HAP-1 (cell line): ENCODE measurements around the gene DGKD.

Source experiments
- DNase-seq, 2 experiments: peaks; one replicate each; pipeline ENCODE4 v3.0.0-alpha.2; 2016 to 2020; ENCODE audit warnings: low spot score in 2 of 2
- H3K27me3 ChIP-seq: fragments of 250-450 bp; sonication (Bioruptor Pico); 2 replicates; pipeline ENCODE4 v1.5.1; 2020; ENCODE audit warnings: low read depth, mild to moderate bottlenecking, moderate library complexity
- H3K36me3 ChIP-seq: fragments of 250-450 bp; sonication (Bioruptor Pico); replicated peaks from 2 replicates; pipeline ENCODE4 v1.5.1; 2020; ENCODE audit warnings: mild to moderate bottlenecking
- H3K4me1 ChIP-seq: fragments of 250-450 bp; sonication (Bioruptor Pico); 2 replicates; pipeline ENCODE4 v1.5.1; 2020; ENCODE audit warnings: mild to moderate bottlenecking
- H3K4me3 ChIP-seq: fragments of 250-450 bp; sonication (Bioruptor Pico); 2 replicates; pipeline ENCODE4 v1.5.1; 2020; ENCODE audit warnings: mild to moderate bottlenecking, moderate library complexity
- H3K9me3 ChIP-seq: fragments of 250-450 bp; sonication (Bioruptor Pico); 2 replicates; pipeline ENCODE4 v1.5.1; 2020; ENCODE audit warnings: mild to moderate bottlenecking, moderate library complexity
- in situ Hi-C: fragments of 300-500 bp; cut with MboI; formaldehyde crosslinking; loops from 3 replicates; pipeline ENCODE4 v1.14.3; 2020; ENCODE audit warnings: low sequenced_read_pairs, inconsistent platforms, mixed read lengths

Gene DGKD

GRCh38 chr2:233473386-233473791 lies 119.1 kb downstream of the DGKD start:
- no peak for DNase-seq
- in situ Hi-C loops, result no loop called here
- H3K9me3 ChIP-seq, result no peaks in the 10 kb centered on the region
- no peaks in the 10 kb centered on the region for H3K27me3 ChIP-seq
- H3K4me1 ChIP-seq, result no peaks in the 10 kb centered on the region
- no peak overlapping the region for H3K4me3 ChIP-seq
- H3K36me3 ChIP-seq, result peaks cover 16% of the 10 kb centered on the region

DNA sequence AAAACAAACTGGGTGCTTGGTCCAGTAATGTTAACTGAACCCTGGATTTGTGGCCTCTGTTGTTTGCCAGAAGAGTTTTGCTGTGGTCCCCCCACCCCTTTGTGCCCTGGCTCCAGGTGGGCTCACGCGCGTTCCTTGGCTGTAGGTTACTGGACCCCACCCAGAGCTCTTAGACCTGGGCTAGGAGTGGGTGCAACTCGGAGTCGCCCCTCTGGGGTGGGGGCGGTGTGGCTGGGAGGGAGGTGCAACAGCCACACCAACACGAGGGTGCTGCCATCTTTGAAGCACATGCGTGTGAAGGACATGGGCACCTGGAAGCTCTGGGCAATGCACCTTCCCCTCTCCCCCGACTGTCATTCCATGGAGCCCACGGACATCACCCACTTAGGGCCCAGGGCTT lies 119.6 kb downstream of the DGKD start:
- Histone ChIP-seq H3K4me3 (no peak overlapping the region), H3K36me3 (peaks cover 11% of the 10 kb centered on the region), H3K27me3 (no peaks in the 10 kb centered on the region), H3K9me3 (no peaks in the 10 kb centered on the region), H3K4me1 (no peaks in the 10 kb centered on the region)
- DNase-seq, result peak in 1 of 2 experiments; percentile 6
- in situ Hi-C loops, result no loop called here

DNA sequence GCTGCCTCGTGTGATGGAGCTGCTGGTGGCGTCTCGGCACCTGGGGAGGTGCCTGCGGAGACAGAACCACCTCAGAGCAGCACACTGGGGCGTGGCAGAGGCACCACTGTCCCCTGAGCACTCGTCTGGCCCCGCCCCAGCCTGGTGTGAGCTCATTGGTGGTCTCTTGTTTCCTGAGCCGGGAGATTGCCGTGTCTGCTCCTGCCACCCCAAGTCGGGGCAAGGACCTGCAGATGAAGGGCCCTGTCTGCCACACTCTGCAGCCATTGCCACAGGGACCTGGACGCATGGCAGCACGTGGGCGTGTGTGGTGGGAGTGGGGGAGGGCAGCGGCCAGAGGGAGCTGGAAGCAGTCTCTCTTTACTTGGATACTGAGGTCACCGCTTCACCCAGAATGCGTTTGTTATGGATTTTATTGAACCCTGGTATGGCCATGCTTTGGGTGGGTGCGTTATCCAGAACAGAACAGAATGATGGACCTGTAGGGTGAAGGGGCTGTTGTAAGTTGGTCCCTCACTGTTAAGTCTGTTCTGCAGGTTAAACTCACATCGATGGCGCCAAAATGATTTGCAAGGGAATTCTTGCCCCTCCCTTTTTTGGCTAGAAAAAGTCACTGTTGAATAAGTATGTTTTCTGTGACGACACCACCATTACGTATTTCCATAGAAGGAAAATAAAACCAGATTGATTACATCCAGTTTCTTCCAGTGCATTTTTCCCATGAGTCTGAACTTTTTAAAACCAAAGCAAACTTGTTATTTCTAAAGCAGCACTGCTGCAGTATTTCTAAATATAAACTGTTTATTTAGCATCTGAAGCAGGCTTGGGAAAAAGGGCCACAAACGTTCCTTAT lies 120.2 kb downstream of the DGKD start:
- Histone ChIP-seq H3K27me3 (no peaks in the 10 kb centered on the region), H3K36me3 (peaks cover 5% of the 10 kb centered on the region), H3K9me3 (no peaks in the 10 kb centered on the region), H3K4me3 (no peak overlapping the region), H3K4me1 (no peaks in the 10 kb centered on the region)
- DNase-seq, result peak in 1 of 2 experiments; percentile 21
- in situ Hi-C loops, result no loop called here

DNA sequence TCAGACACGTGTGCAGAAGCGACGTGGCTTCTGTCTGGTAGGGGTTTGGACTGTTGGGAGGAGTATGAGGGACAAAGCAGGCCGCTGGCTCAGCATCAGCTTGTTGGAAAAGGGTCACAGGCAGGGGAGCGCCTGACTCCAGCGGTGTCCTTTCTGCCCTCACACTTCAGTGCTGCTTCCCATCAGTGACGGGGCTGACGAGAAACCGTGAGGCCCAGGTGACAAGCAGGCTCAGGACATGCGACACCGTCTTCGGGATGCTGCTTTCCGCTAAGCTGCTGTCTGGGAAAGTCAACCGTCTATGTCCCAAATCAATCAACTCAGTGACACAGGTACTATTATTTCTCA lies 121.7 kb downstream of the DGKD start:
- H3K4me3 ChIP-seq, result no peak overlapping the region
- no peaks in the 10 kb centered on the region; the same call in none of the 2 replicates for H3K36me3 ChIP-seq
- no peak for DNase-seq
- no peaks in the 10 kb centered on the region for H3K27me3 ChIP-seq
- no peaks in the 10 kb centered on the region for H3K4me1 ChIP-seq
- H3K9me3 ChIP-seq, result no peaks in the 10 kb centered on the region
- in situ Hi-C loops, result no loop called here

DNA sequence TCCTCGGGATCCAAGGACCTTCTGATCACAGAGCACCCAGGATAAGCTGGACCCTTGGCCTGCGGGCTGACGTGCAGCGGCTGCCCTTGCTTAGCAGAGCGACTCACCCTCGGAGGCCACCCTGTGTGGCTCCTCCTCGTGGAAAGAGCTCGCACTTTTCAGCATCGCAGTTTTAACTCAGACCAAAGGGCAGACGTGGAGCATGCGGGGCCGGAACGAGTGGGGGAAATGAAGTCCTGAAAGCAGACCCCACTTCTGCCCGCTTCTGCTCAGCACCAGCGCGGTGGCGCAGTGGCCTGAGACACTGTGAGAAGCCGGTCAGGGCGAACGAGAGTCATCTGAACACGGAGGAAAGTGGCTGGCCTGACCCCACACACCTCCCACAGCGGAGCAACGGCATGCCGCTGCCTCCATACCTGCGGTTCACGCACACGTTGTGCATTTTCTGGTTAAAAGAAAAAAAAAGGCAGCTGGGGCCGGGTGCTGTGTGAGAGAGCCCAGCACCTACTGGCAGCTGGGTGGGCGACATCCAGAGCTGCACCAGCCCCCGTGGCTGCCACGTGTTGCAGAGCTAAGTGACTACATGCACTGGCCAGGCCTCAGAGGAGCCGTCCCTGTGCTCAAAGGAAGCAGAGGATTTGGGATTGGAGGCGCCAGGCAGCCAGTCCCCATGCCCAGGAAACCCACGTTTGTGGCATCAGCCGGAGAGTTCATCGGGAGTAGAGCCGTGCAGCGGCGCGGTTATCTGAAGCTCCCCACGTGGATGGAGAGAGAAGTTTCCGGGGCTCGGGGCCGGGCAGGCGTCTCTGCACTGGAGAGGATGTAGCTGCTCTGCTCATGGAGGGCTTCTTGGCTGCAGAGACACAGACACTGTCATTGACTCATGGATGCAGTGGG lies 122.6 kb downstream of the DGKD start:
- Histone ChIP-seq H3K27me3 (no peaks in the 10 kb centered on the region), H3K4me1 (no peaks in the 10 kb centered on the region), H3K9me3 (no peaks in the 10 kb centered on the region), H3K36me3 (peaks cover 2% of the 10 kb centered on the region; the same call in 1 of the 2 replicates), H3K4me3 (no peak overlapping the region)
- in situ Hi-C loops, result no loop called here
- DNase-seq, result peak in 1 of 2 experiments; percentile 7

GRCh38 chr2:233477548-233478433 lies 123.5 kb downstream of the DGKD start:
- in situ Hi-C loops, result no loop called here
- peaks cover 5% of the 10 kb centered on the region for H3K36me3 ChIP-seq
- no peak for DNase-seq
- H3K4me3 ChIP-seq, result no peak overlapping the region
- H3K4me1 ChIP-seq, result no peaks in the 10 kb centered on the region
- H3K9me3 ChIP-seq, result no peaks in the 10 kb centered on the region
- no peaks in the 10 kb centered on the region for H3K27me3 ChIP-seq

- Histone ChIP-seq H3K9me3 (no peaks in the 10 kb centered on the region), H3K4me3 (no peak overlapping the region), H3K36me3 (peaks cover 17% of the 10 kb centered on the region), H3K27me3 (no peaks in the 10 kb centered on the region), H3K4me1 (no peaks in the 10 kb centered on the region)
- in situ Hi-C loops, result loop anchor here (10.0 kb wide), 1 partner anchor 235 kb away; the partner anchor contains the start of genes UGT1A4 and UGT1A5
- DNase-seq, result no peak
These were observed 125.6 kb downstream of the DGKD start for GRCh38 chr2:233479616-233480489.

GRCh38 chr2:233480490-233481202 lies 126.4 kb downstream of the DGKD start:
- in situ Hi-C loops, result loop anchor here (10.0 kb wide), 1 partner anchor 234 kb away; the partner anchor contains the start of genes UGT1A4 and UGT1A5
- peaks cover 24% of the 10 kb centered on the region for H3K36me3 ChIP-seq
- peak in 1 of 2 experiments; percentile 7 for DNase-seq

DNA sequence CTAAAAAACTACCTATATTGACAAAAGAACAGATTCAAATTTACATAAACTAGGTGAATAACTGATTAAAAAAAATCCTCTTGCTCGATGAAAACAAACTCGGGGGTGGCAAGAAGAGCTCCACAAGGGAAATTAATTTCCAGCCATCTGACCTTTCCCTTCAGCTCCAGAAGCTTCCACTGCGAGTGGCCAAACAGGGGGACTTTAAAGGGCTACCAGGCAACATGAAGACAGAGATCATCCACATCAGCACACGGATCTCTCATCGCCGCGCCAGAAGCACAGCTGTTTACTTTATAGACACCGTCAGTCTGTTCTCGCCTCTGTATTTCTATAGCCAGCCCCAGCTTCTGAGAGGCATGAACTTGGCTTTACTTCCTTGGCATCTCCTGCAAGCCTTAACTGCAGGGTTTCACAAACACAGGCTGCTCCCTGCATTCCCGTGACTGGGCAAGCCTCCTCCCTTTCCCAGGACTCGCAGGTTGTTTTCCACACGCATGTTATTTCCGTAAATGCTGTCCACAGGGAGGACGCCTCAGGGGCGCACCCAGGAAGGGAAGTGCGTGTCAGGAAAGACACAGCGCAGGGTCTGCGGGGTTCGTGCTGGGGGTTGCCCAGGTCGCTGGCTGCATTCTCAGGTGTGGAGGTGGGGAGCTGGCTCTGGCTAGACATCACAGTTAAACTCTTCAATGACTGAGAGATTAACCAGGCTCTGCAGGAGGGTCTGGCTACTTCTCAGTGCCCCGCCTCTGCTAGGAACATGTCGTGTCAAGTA lies 127.3 kb downstream of the DGKD start:
- Histone ChIP-seq H3K4me1 (no peaks in the 10 kb centered on the region), H3K4me3 (no peak overlapping the region), H3K36me3 (peaks cover 27% of the 10 kb centered on the region), H3K9me3 (no peaks in the 10 kb centered on the region), H3K27me3 (no peaks in the 10 kb centered on the region)
- in situ Hi-C loops, result loop anchor here (10.0 kb wide), 1 partner anchor 233 kb away; the partner anchor contains the start of genes UGT1A4 and UGT1A5
- no peak for DNase-seq

More at GRCh38 chr2:233480490-233481202, 126.4 kb downstream of the DGKD start:
- Histone ChIP-seq H3K4me3 (no peak overlapping the region), H3K27me3 (no peaks in the 10 kb centered on the region), H3K9me3 (no peaks in the 10 kb centered on the region), H3K4me1 (no peaks in the 10 kb centered on the region)

DNA sequence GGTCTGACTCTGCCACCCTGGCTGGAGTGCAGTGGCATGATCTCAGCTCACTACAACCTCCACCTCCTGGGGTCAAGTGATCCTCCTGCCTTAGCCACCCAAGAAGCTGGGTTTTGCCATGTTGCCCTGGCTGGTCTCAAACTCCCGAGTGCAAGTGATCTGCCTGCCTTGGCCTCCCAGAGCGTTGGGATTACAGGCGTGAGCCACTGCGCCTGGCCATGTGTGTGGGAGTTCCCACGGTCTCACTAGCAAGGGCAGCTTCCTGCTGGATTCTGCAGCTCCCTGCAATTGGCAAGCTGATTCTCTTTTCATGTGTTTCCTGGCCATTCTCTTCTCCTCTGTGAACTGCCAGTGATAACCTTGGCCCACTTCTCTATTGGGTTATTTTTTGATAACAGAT lies 128.3 kb downstream of the DGKD start:
- Histone ChIP-seq H3K4me3 (no peak overlapping the region), H3K9me3 (no peaks in the 10 kb centered on the region), H3K4me1 (no peaks in the 10 kb centered on the region), H3K36me3 (peaks cover 27% of the 10 kb centered on the region), H3K27me3 (no peaks in the 10 kb centered on the region)
- DNase-seq, result no peak
- in situ Hi-C loops, result loop anchor here (10.0 kb wide), 1 partner anchor 232 kb away; the partner anchor contains the start of genes UGT1A4 and UGT1A5

- Histone ChIP-seq H3K4me3 (no peak overlapping the region), H3K9me3 (no peaks in the 10 kb centered on the region), H3K4me1 (peaks cover 5% of the 10 kb centered on the region), H3K36me3 (peaks cover 38% of the 10 kb centered on the region), H3K27me3 (no peaks in the 10 kb centered on the region)
- in situ Hi-C loops, result loop anchor here (10.0 kb wide), 1 partner anchor 229 kb away; the partner anchor contains the start of genes UGT1A4 and UGT1A5
- DNase-seq, result no peak
These were observed 131.4 kb downstream of the DGKD start for GRCh38 chr2:233485726-233486125.
